Chondrocyte (in vitro differentiated cells): ENCODE measurements around the gene NOP9. TPM values are rescaled to one million over a fixed set of nuclear protein-coding genes. Genes with fewer than 3 reads are reported as not detected.
A peak's percentile ranks its signal among the peaks of the same experiment; 100 is the strongest.

Experiments
- DNase-seq: peaks from one replicate; pipeline ENCODE4 v3.0.0; 2021; ENCODE audit warnings: mixed read lengths, low spot score
- H3K27ac Mint-ChIP-seq: one replicate; pipeline ENCODE4 v1.8.0; 2021; ENCODE audit warnings: mild to moderate bottlenecking, moderate library complexity, mixed read lengths; ENCODE audit not compliant: unreplicated experiment
- H3K27me3 Mint-ChIP-seq: 2 replicates; pipeline ENCODE4 v1.8.0; 2021; ENCODE audit warnings: low read depth, mixed read lengths
- H3K36me3 Mint-ChIP-seq: 2 replicates; pipeline ENCODE4 v1.8.0; 2021; ENCODE audit warnings: low read depth, mixed read lengths
- H3K4me1 Mint-ChIP-seq: 2 replicates; pipeline ENCODE4 v1.8.0; 2021; ENCODE audit warnings: low read depth, mild to moderate bottlenecking, mixed read lengths
- H3K4me3 Mint-ChIP-seq: one replicate; pipeline ENCODE4 v1.8.0; 2021; ENCODE audit warnings: mild to moderate bottlenecking, moderate library complexity, mixed read lengths; ENCODE audit not compliant: unreplicated experiment
- H3K9me3 Mint-ChIP-seq: 2 replicates; pipeline ENCODE4 v1.8.0; 2021; ENCODE audit warnings: low read depth, mixed read lengths
- CTCF ChIP-seq: fragments of 200-600 bp; sonication (generic); IDR thresholded peaks from 2 replicates; pipeline ENCODE4 v1.5.0; 2021; ENCODE audit warnings: antibody characterized with exemption, mild to moderate bottlenecking, moderate library complexity
- total RNA-seq: library from RNA; stranded (reverse); gene quantifications from 3 replicates; pipeline ENCODE4 v1.2.1, GENCODE V29; 2021

Gene NOP9
- total RNA-seq, 1 donor from 2014 or later, result 19.4 TPM

- no peak overlapping the region for H3K27ac Mint-ChIP-seq
- peak overlapping the region; percentile 56 for H3K4me3 Mint-ChIP-seq
- H3K9me3 Mint-ChIP-seq, result no peaks in the 10 kb centered on the region
- no peaks in the 10 kb centered on the region for H3K36me3 Mint-ChIP-seq
- peak; percentile 81 for TF ChIP-seq CTCF
- DNase-seq, result no peak
- peaks cover 5% of the 10 kb centered on the region for H3K27me3 Mint-ChIP-seq
- H3K4me1 Mint-ChIP-seq, result peaks cover 33% of the 10 kb centered on the region
Measured at GRCh38 chr14:24332268-24332993, 32.8 kb downstream of the NOP9 start.

- Mint-ChIP-seq H3K27ac (no peak within 1 kb of the TSS), H3K4me3 (peak within 1 kb of the TSS; percentile 73), H3K4me1 (peaks cover 33% of the 10 kb centered on the region), H3K36me3 (no peaks in the 10 kb centered on the region), H3K27me3 (peaks cover 14% of the 10 kb centered on the region), H3K9me3 (no peaks in the 10 kb centered on the region)
- DNase-seq, result no peak
- TF ChIP-seq CTCF, result no peak
Measured at GRCh38 chr14:24334431-24335291, 35.0 kb downstream of the NOP9 start, which contains the start of gene ADCY4. TSS of gene ADCY4 (minus strand) at chr14:24335071. CDS start at chr14:24334652, 419 bp downstream.

GRCh38 chr14:24335461-24336171 lies 36.0 kb downstream of the NOP9 start:
- DNase-seq, result no peak
- no peak overlapping the region for H3K27ac Mint-ChIP-seq
- peak overlapping the region; percentile 59 for H3K4me3 Mint-ChIP-seq
- H3K27me3 Mint-ChIP-seq, result peaks cover 18% of the 10 kb centered on the region
- H3K4me1 Mint-ChIP-seq, result peaks cover 33% of the 10 kb centered on the region
- no peak for TF ChIP-seq CTCF
- H3K36me3 Mint-ChIP-seq, result no peaks in the 10 kb centered on the region
- H3K9me3 Mint-ChIP-seq, result no peaks in the 10 kb centered on the region

- no peak overlapping the region for H3K4me3 Mint-ChIP-seq
- no peak for TF ChIP-seq CTCF
- peaks cover 17% of the 10 kb centered on the region for H3K27me3 Mint-ChIP-seq
- H3K36me3 Mint-ChIP-seq, result no peaks in the 10 kb centered on the region
- H3K4me1 Mint-ChIP-seq, result peaks cover 29% of the 10 kb centered on the region
- no peak for DNase-seq
- H3K9me3 Mint-ChIP-seq, result no peaks in the 10 kb centered on the region
- no peak overlapping the region for H3K27ac Mint-ChIP-seq
Measured at GRCh38 chr14:24337144-24337823, 37.6 kb downstream of the NOP9 start.
